ENCODE results near the gene MMP24. TPM values are rescaled to one million over a fixed set of nuclear protein-coding genes. Genes with fewer than 3 reads are reported as not detected.

The MMP24 gene
- total and polyA plus RNA-seq, 2 of the 13 experiments (the other 11 are each of a cell fraction or from before 2014, with no cell fraction given): 0.29 to 0.35 TPM

- TF ChIP-seq MEIS1 (CRISPR knock-in tag; IDR thresholded peaks at IDR 0.05; ENCODE audit: borderline replicate concordance): 0 out of 2 replicates have a peak, but pooled peaks have one; percentile 41
- TF ChIP-seq CCAR2 (optimal IDR thresholded peaks at IDR 0.05; ENCODE audit: low read depth, low read length): peak; percentile 78
- TF ChIP-seq TRIM24 (CRISPR knock-in tag; IDR thresholded peaks at IDR 0.05): no peak
- TF ChIP-seq FOXO1 (CRISPR knock-in tag; IDR thresholded peaks at IDR 0.05): peak; percentile 28
- TF ChIP-seq ZSCAN22 (CRISPR knock-in tag; IDR thresholded peaks at IDR 0.05): no peak
- TF ChIP-seq TRIM22 (IDR thresholded peaks at IDR 0.05): no peak
- TF ChIP-seq ZNF33A (CRISPR knock-in tag; IDR thresholded peaks at IDR 0.05; ENCODE audit: borderline replicate concordance): no peak
- TF ChIP-seq MED1 (CRISPR knock-in tag; IDR thresholded peaks at IDR 0.05): no peak
- peak; percentile 49; the same call in 1 of the 2 replicates for TF ChIP-seq HOXA3 (CRISPR knock-in tag; IDR thresholded peaks at IDR 0.05)
- no peak for TF ChIP-seq ZNF556 (CRISPR knock-in tag; IDR thresholded peaks at IDR 0.05; ENCODE audit: borderline replicate concordance)
- no peak for TF ChIP-seq ZNF629 (CRISPR knock-in tag; conservative IDR thresholded peaks at IDR 0.05)
- TF ChIP-seq ZNF776 (CRISPR knock-in tag; IDR thresholded peaks at IDR 0.05): 0 out of 2 replicates have a peak, but pooled peaks have one; percentile 51
- TF ChIP-seq FOXA3 (CRISPR knock-in tag; IDR thresholded peaks at IDR 0.05): peak; percentile 64; the same call in 1 of the 2 replicates
- TF ChIP-seq ZBTB37 (CRISPR knock-in tag; IDR thresholded peaks at IDR 0.05): no peak
- TF ChIP-seq FOSL2 (CRISPR knock-in tag; IDR thresholded peaks at IDR 0.05): peak; percentile 70
- TF ChIP-seq KDM1A (CRISPR knock-in tag; IDR thresholded peaks at IDR 0.05): no peak
- no peak for TF ChIP-seq AHR (CRISPR knock-in tag; IDR thresholded peaks at IDR 0.05)
- TF ChIP-seq REST (IDR thresholded peaks at IDR 0.05; ENCODE audit: borderline replicate concordance in 1 of 2, low read depth in 1 of 2, low read length in 2 of 2): no peak
- TF ChIP-seq PRDM10 (CRISPR knock-in tag; IDR thresholded peaks at IDR 0.05; ENCODE audit: low read depth): no peak
- TF ChIP-seq STAT5B (CRISPR knock-in tag; IDR thresholded peaks at IDR 0.05): no peak
- peak; percentile 54 for TF ChIP-seq SAP130 (CRISPR knock-in tag; IDR thresholded peaks at IDR 0.05; ENCODE audit: low read depth)
- no peak for TF ChIP-seq PHF21A (CRISPR knock-in tag; IDR thresholded peaks at IDR 0.05)
These were observed 80.5 kb downstream of the MMP24 start (continued) for GRCh38 chr20:35306931-35307517.

All from HepG2 (cell line).